C4-2B (cell line): Measurements from ENCODE around the gene SERPINE3.

Experiments
- H3K27ac ChIP-seq: fragments of 450-650 bp; 2 replicates; pipeline ENCODE4 v1.5.1; 2017
- ZFX ChIP-seq: fragments of 450-650 bp; IDR thresholded peaks from 2 replicates; pipeline ENCODE4 v1.6.1; 2017
- TF ChIP-seq, protein P1 (sequence below): fragments of 450-650 bp; conservative IDR thresholded peaks from 2 replicates; pipeline ENCODE4 v1.5.1; 2017; ENCODE audit warnings: mild to moderate bottlenecking

SERPINE3 gene

GRCh38 chr13:51321836-51322235 is 17.7 kb upstream of the SERPINE3 start:
- no peak overlapping the region for H3K27ac ChIP-seq
- TF ChIP-seq ZFX: no peak
- TF ChIP-seq, protein P1, sequence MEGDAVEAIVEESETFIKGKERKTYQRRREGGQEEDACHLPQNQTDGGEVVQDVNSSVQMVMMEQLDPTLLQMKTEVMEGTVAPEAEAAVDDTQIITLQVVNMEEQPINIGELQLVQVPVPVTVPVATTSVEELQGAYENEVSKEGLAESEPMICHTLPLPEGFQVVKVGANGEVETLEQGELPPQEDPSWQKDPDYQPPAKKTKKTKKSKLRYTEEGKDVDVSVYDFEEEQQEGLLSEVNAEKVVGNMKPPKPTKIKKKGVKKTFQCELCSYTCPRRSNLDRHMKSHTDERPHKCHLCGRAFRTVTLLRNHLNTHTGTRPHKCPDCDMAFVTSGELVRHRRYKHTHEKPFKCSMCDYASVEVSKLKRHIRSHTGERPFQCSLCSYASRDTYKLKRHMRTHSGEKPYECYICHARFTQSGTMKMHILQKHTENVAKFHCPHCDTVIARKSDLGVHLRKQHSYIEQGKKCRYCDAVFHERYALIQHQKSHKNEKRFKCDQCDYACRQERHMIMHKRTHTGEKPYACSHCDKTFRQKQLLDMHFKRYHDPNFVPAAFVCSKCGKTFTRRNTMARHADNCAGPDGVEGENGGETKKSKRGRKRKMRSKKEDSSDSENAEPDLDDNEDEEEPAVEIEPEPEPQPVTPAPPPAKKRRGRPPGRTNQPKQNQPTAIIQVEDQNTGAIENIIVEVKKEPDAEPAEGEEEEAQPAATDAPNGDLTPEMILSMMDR: no peak

GRCh38 chr13:51322826-51323225 is 16.7 kb upstream of the SERPINE3 start:
- TF ChIP-seq, protein P1: no peak
- no peak for TF ChIP-seq ZFX
- H3K27ac ChIP-seq: peak overlapping the region; percentile 69

- TF ChIP-seq ZFX: no peak
Observed at GRCh38 chr13:51323824-51324511, 15.5 kb upstream of the SERPINE3 start.

DNA sequence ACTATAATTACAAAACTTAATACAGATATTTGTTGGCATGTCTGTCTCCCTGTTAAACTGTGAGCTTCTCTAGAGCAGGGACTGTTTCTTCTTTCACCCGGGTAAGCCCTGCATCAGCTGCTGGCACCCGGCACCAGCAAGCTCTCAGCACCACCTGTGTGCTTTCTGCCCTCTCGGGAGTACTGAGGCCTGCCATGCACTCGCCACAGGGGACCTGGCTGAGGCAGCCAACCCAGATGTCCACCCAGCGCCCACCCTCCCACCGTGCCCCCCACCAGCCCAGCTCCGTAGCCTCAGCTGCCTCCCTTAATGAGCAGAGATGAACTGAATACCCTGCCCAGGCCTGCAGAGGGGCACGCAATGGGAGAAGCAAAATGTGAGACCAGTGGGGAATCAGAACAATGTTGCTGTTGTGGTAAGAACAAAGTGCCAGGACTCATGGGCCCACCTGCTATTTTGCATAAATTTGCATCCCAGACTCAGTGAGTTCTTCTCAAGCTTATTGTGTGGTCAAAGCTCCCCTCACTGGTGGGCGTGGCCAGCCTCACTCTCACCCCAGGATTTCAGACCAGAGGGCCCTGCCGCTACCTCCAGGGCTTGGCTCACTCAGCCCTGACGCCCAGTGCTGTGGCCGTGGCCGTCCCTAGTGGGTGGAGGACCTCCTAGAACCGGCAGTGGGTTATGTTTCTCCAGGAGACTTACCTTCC is 14.6 kb upstream of the SERPINE3 start:
- TF ChIP-seq ZFX: no peak
- TF ChIP-seq, protein P1: no peak
- H3K27ac ChIP-seq: peak overlapping the region; percentile 69

More at GRCh38 chr13:51323824-51324511, 15.5 kb upstream of the SERPINE3 start:
- peak overlapping the region; percentile 69 for H3K27ac ChIP-seq

GRCh38 chr13:51325837-51326236 is 13.7 kb upstream of the SERPINE3 start:
- peak overlapping the region; percentile 69 for H3K27ac ChIP-seq
- TF ChIP-seq, protein P1: no peak
- TF ChIP-seq ZFX: no peak

- no peak overlapping the region for H3K27ac ChIP-seq
- TF ChIP-seq, protein P1: no peak
- TF ChIP-seq ZFX: no peak
Observed at GRCh38 chr13:51326777-51327176, 12.7 kb upstream of the SERPINE3 start.

GRCh38 chr13:51327961-51328360 is 11.5 kb upstream of the SERPINE3 start:
- H3K27ac ChIP-seq: no peak overlapping the region
- no peak for TF ChIP-seq ZFX
- TF ChIP-seq, protein P1: no peak

- TF ChIP-seq ZFX: no peak
- TF ChIP-seq, protein P1: no peak
- no peak overlapping the region for H3K27ac ChIP-seq
Observed at GRCh38 chr13:51328488-51328887, 11.0 kb upstream of the SERPINE3 start.
